HEK293T (cell line): ENCODE data around the gene RFX4.

Experiments
- ELF4 ChIP-seq: fragments of 450-650 bp; IDR thresholded peaks from 2 replicates; pipeline ENCODE4 v1.6.1; 2017; ENCODE audit warnings: antibody characterized with exemption
- FOXM1 ChIP-seq: fragments of 450-650 bp; IDR thresholded peaks from 2 replicates; pipeline ENCODE4 v1.6.1; 2017; ENCODE audit warnings: mild to moderate bottlenecking, borderline replicate concordance
- HDGF ChIP-seq: fragments of 450-650 bp; IDR thresholded peaks from 2 replicates; pipeline ENCODE4 v1.6.1; 2017; ENCODE audit warnings: antibody characterized with exemption, borderline replicate concordance
- LEF1 ChIP-seq: fragments of 450-650 bp; IDR thresholded peaks from 2 replicates; pipeline ENCODE4 v1.6.1; 2017; ENCODE audit warnings: mild to moderate bottlenecking, borderline replicate concordance

- TF ChIP-seq FOXM1, result no peak
- no peak for TF ChIP-seq HDGF
- no peak for TF ChIP-seq ELF4
- TF ChIP-seq LEF1, result no peak
These were observed 18.0 kb upstream of the RFX4 start for GRCh38 chr12:106564678-106565329.
